Measurements from ENCODE around the gene PRRG2. TPM values are rescaled to one million over a fixed set of nuclear protein-coding genes. Genes with fewer than 3 reads are reported as not detected.
A peak's percentile ranks its signal among the peaks of the same experiment; 100 is the strongest.

PRRG2 gene
- total and polyA plus RNA-seq, 2 of the 13 experiments (the other 11 are each of a cell fraction or from before 2014, with no cell fraction given): 0.66 to 0.82 TPM

- no peak for TF ChIP-seq HIC2 (CRISPR knock-in tag; IDR thresholded peaks at IDR 0.05; ENCODE audit: low read depth)
- no peak for TF ChIP-seq SP4 (CRISPR knock-in tag; IDR thresholded peaks at IDR 0.05)
- no peak for TF ChIP-seq LCORL (IDR thresholded peaks at IDR 0.05)
- TF ChIP-seq LCORL (CRISPR knock-in tag; IDR thresholded peaks at IDR 0.05): no peak; the same call in 1 of the 2 replicates
- no peak for TF ChIP-seq ZNF512B (CRISPR knock-in tag; IDR thresholded peaks at IDR 0.05; ENCODE audit: borderline replicate concordance)
- no peak for TF ChIP-seq ZBTB39 (CRISPR knock-in tag; IDR thresholded peaks at IDR 0.05)
- TF ChIP-seq ZXDC (CRISPR knock-in tag; IDR thresholded peaks at IDR 0.05): no peak
- TF ChIP-seq ZNF589 (CRISPR knock-in tag; conservative IDR thresholded peaks at IDR 0.05): no peak
- TF ChIP-seq ONECUT2 (CRISPR knock-in tag; IDR thresholded peaks at IDR 0.05): no peak
- TF ChIP-seq MBD4 (IDR thresholded peaks at IDR 0.05; ENCODE audit: borderline replicate concordance, low read length): no peak
- TF ChIP-seq ZBED4 (CRISPR knock-in tag; IDR thresholded peaks at IDR 0.05; ENCODE audit: borderline replicate concordance): peak; percentile 83
- peak; percentile 55; the same call in 1 of the 2 replicates for TF ChIP-seq ZSCAN20 (CRISPR knock-in tag; IDR thresholded peaks at IDR 0.05; ENCODE audit: borderline replicate concordance)
- no peak for TF ChIP-seq NFYC (CRISPR knock-in tag; IDR thresholded peaks at IDR 0.05)
- TF ChIP-seq ZC3H13 (CRISPR knock-in tag; IDR thresholded peaks at IDR 0.05): 0 out of 2 replicates have a peak, but pooled peaks have one; percentile 57
These were observed 10.8 kb downstream of the PRRG2 start (continued) for GRCh38 chr19:49591731-49592485.

Data from HepG2 (cell line).